B cell (primary cell): ENCODE data around the gene PUM1.

Source experiments
- CTCF ChIP-seq: fragments of 200-600 bp; IDR thresholded peaks from one replicate; pipeline ENCODE4 v1.8.0; 2022; ENCODE audit warnings: antibody characterized with exemption, mild to moderate bottlenecking
- EZH2 ChIP-seq: IDR thresholded peaks from 2 replicates; pipeline ENCODE4 v1.6.1; 2012; ENCODE audit warnings: borderline replicate concordance, low read depth, mild to moderate bottlenecking, moderate library complexity, low read length; ENCODE audit not compliant: insufficient read depth, poor library complexity, severe bottlenecking

- TF ChIP-seq EZH2 (no peak), CTCF (no peak)
Measured at GRCh38 chr1:30977511-30977910, 88.0 kb downstream of the PUM1 start.
